ENCODE measurements around the gene RIPOR2.

The RIPOR2 gene

GRCh38 chr6:24980507-24981385 lies 45.0 kb upstream of the RIPOR2 start:
- Histone ChIP-seq H3K36me3 (ENCODE audit: control insufficient read depth in 2 of 2, insufficient read depth in 1 of 2, low read length in 2 of 2) (no peaks in the 10 kb centered on the region), H3K9me3 (ENCODE audit: control insufficient read depth, insufficient read depth, low read depth, low read length) (no peaks in the 10 kb centered on the region), H3K4me1 (ENCODE audit: control insufficient read depth, insufficient read depth, low read length) (peaks cover 2% of the 10 kb centered on the region; the same call in 1 of the 2 replicates), H3K27ac (ENCODE audit: extremely low read depth, low read depth, low read length) (no peak overlapping the region), H3K4me3 (ENCODE audit: low read depth, low read length) (no peak overlapping the region)
- POLR2A ChIA-PET: no interaction called here
- CTCF ChIA-PET: interaction anchor here (0.5 to 3.8 kb wide), 4 partner anchors 11 to 57 kb away, joined by 3 to 30 read pairs (median 14); no protein-coding TSS in a partner anchor
- TF ChIP-seq FEZF1 (tag by site-specific recombination; IDR thresholded peaks at IDR 0.05) (no peak), ZNF621 (tag by site-specific recombination; IDR thresholded peaks at IDR 0.05) (no peak), ZNF280C (tag by site-specific recombination; IDR thresholded peaks at IDR 0.05) (no peak), ZNF121 (tag by site-specific recombination; IDR thresholded peaks at IDR 0.05) (no peak), ZNF560 (tag by site-specific recombination; IDR thresholded peaks at IDR 0.05; ENCODE audit: borderline replicate concordance) (no peak), ZBTB6 (tag by site-specific recombination; IDR thresholded peaks at IDR 0.05) (no peak), KLF9 (tag by site-specific recombination; IDR thresholded peaks at IDR 0.05; ENCODE audit: low read depth) (no peak), GLI2 (tag by site-specific recombination; IDR thresholded peaks at IDR 0.05; ENCODE audit: borderline replicate concordance, low read depth) (no peak), ZNF148 (tag by site-specific recombination; IDR thresholded peaks at IDR 0.05; ENCODE audit: borderline replicate concordance) (no peak), ZNF404 (tag by site-specific recombination; IDR thresholded peaks at IDR 0.05) (no peak), KLF7 (tag by site-specific recombination; IDR thresholded peaks at IDR 0.05; ENCODE audit: borderline replicate concordance) (no peak), PRDM2 (tag by site-specific recombination; IDR thresholded peaks at IDR 0.05; ENCODE audit: borderline replicate concordance) (no peak), ELK4 (IDR thresholded peaks at IDR 0.05; ENCODE audit: borderline replicate concordance, low read depth, low read length) (no peak), REST (tag by site-specific recombination; IDR thresholded peaks at IDR 0.05) (no peak)

All from HEK293 (cell line).